Smooth muscle cell (in vitro differentiated cells): ENCODE results near the gene XNDC1N. TPM values are rescaled to one million over a fixed set of nuclear protein-coding genes. Genes with fewer than 3 reads are reported as not detected.
"Not testable (repeated sequence)": the region's sequence is repeated elsewhere in the genome, so short reads cannot be mapped to it uniquely, and the experiment has no call there.

Source experiments
- DNase-seq: peaks from one replicate; lab custom pipeline; 2025; ENCODE audit not compliant: unreplicated experiment; lab: John Stamatoyannopoulos, UW
- H2AFZ ChIP-seq: fragments of 200-600 bp; sonication (generic); 2 replicates; pipeline ENCODE4 v1.6.0; 2016; ENCODE audit warnings: antibody characterized with exemption, low read depth, mild to moderate bottlenecking
- H3F3A ChIP-seq: fragments of 200-600 bp; sonication (generic); 2 replicates; pipeline ENCODE4 v1.6.0; 2017; ENCODE audit warnings: antibody characterized with exemption, low read depth
- H3K27ac ChIP-seq: fragments of 200-600 bp; sonication (generic); 2 replicates; pipeline ENCODE4 v1.5.1; 2016; ENCODE audit warnings: low read depth, mild to moderate bottlenecking
- H3K27me3 ChIP-seq: fragments of 200-600 bp; sonication (generic); 2 replicates; pipeline ENCODE4 v1.6.1; 2016; ENCODE audit warnings: low read depth, mild to moderate bottlenecking
- H3K36me3 ChIP-seq: fragments of 200-600 bp; sonication (generic); 2 replicates; pipeline ENCODE4 v1.5.1; 2016; ENCODE audit warnings: low read depth
- H3K4me1 ChIP-seq: fragments of 200-600 bp; sonication (generic); 2 replicates; pipeline ENCODE4 v1.5.1; 2016; ENCODE audit warnings: low read depth
- H3K4me2 ChIP-seq: fragments of 200-600 bp; sonication (generic); 2 replicates; pipeline ENCODE4 v1.6.0; 2016; ENCODE audit warnings: mild to moderate bottlenecking
- H3K4me3 ChIP-seq: fragments of 200-600 bp; sonication (generic); 2 replicates; pipeline ENCODE4 v1.5.1; 2016; ENCODE audit warnings: mild to moderate bottlenecking
- H3K79me2 ChIP-seq: fragments of 200-600 bp; sonication (generic); 2 replicates; pipeline ENCODE4 v1.6.0; 2016; ENCODE audit warnings: low read depth, mild to moderate bottlenecking
- H3K9ac ChIP-seq: fragments of 200-600 bp; sonication (generic); 2 replicates; pipeline ENCODE4 v1.6.0; 2016; ENCODE audit warnings: low read depth
- H3K9me3 ChIP-seq: fragments of 200-600 bp; sonication (generic); replicated peaks from 2 replicates; pipeline ENCODE4 v1.5.1; 2016; ENCODE audit warnings: low read depth
- H4K20me1 ChIP-seq: fragments of 200-600 bp; sonication (generic); 2 replicates; pipeline ENCODE4 v1.6.0; 2016; ENCODE audit warnings: low read depth
- CTCF ChIP-seq: fragments of 200-600 bp; sonication (generic); IDR thresholded peaks from 2 replicates; pipeline ENCODE4 v1.5.1; 2017; ENCODE audit warnings: borderline replicate concordance, mild to moderate bottlenecking, antibody characterized with exemption; ENCODE audit not compliant: insufficient read depth, poor library complexity, severe bottlenecking
- WGBS: methylation state at CpG from one replicate; pipeline ENCODE4 v1.1.7; 2016; ENCODE audit warnings: low lambda C conversion rate; 5-methylcytosine and 5-hydroxymethylcytosine counted together
- polyA plus RNA-seq: library from polyadenylated mRNA; unstranded; fragments of >200 nt; fragmentation: Nextera tagmentation; extraction: Ambion mirVana; gene quantifications from 2 replicates; pipeline ENCODE4 v1.2.1, GENCODE V29; 2016
- total RNA-seq: library from RNA; depleted of rRNA; stranded (reverse); fragments of >200 nt; gene quantifications from 2 replicates; pipeline ENCODE4 v1.2.3, GENCODE V29; 2014

The XNDC1N gene
- total and polyA plus RNA-seq, 2 experiments from 2014 or later = 1.1 to 1.4 TPM

DNA sequence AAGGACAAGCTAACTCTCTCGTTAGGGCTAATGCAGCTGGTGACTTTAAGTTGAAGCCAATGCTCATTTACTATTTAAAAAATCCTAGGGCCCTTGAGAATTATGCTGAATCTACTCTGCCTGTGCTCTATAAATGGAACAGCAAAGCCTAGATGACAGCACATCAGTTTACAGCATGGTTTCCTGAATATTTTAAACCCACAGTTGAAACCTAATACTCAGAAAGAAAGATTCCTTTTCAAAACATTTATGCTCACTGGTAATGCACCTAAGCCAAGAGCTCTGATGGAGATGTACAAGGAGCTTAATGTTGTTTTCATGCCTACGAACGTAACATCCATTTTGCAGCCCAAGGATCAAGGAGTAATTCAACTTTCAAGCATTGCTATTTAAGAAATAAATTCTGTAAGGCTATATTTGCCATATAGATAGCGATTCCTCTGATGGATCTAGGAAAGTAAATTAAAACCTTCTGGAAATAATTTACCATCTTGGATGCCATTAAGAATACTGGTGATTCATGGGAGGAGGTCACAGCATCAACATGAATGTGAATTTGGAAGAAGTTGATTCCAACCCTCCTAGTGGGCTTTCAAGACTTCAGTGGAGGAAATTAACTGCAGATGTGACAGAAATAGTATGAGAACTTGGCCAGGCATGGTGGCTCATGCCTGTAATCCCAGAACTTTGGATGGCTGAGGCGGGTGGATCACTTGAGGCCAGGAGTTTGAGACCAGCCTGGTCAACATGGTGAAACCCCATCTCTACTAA is 14.5 kb downstream of the XNDC1N start:
- H3F3A ChIP-seq = no peaks in the 10 kb centered on the region
- H3K9me3 ChIP-seq = no peaks in the 10 kb centered on the region
- H3K27me3 ChIP-seq = no peaks in the 10 kb centered on the region
- H2AFZ ChIP-seq = no peak overlapping the region
- H3K36me3 ChIP-seq = no peaks in the 10 kb centered on the region
- 74% methylated on average over 5 of the region's 5 CpGs for WGBS
- no peaks in the 10 kb centered on the region for H3K4me1 ChIP-seq
- H3K9ac ChIP-seq = no peak overlapping the region
- no peak overlapping the region for H3K4me3 ChIP-seq
- DNase-seq = no peak
- H3K27ac ChIP-seq = no peak overlapping the region
- H4K20me1 ChIP-seq = no peaks in the 10 kb centered on the region
- no peak for TF ChIP-seq CTCF
- no peak overlapping the region for H3K4me2 ChIP-seq
- no peaks in the 10 kb centered on the region for H3K79me2 ChIP-seq

DNA sequence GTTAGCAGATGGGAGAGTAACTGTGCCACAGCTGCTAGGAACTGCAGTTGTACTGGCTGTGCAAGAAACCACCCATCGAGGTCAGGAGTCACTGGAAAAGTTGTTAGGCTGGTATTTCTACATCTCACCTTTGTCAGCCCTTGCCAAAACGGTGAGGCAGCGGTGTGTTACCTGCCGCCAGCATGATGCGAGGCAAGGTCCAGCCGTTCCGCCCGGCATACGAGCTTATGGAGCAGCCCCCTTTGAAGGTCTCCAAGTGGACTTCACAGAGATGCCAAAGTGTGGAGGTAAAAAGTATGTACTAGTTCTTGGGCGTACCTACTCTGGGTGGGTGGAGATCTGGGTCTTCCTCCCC is 16.4 kb downstream of the XNDC1N start:
- not testable (repeated sequence) for H3F3A ChIP-seq, H3K4me1 ChIP-seq, H3K27ac ChIP-seq, H2AFZ ChIP-seq, H3K9me3 ChIP-seq, H3K4me2 ChIP-seq, H3K27me3 ChIP-seq, DNase-seq, H3K4me3 ChIP-seq, H3K79me2 ChIP-seq, H3K36me3 ChIP-seq, H4K20me1 ChIP-seq, H3K9ac ChIP-seq
- WGBS = 83% methylated on average over 10 of the region's 10 CpGs

GRCh38 chr11:71911321-71911985 is 16.9 kb downstream of the XNDC1N start:
- H3K36me3 ChIP-seq, DNase-seq, H3K9me3 ChIP-seq, H3K4me1 ChIP-seq, H3K79me2 ChIP-seq, H3K4me3 ChIP-seq, H3K4me2 ChIP-seq, H4K20me1 ChIP-seq, H3K27ac ChIP-seq, H3F3A ChIP-seq, H3K27me3 ChIP-seq, H3K9ac ChIP-seq, H2AFZ ChIP-seq: not testable (repeated sequence)
- WGBS = 75% methylated on average over 10 of the region's 10 CpGs
- TF ChIP-seq CTCF = peak; percentile 17

GRCh38 chr11:71910775-71911174 is 17.6 kb downstream of the XNDC1N start:
- not testable (repeated sequence) for H2AFZ ChIP-seq, H3K27me3 ChIP-seq, H3K4me1 ChIP-seq, H4K20me1 ChIP-seq, H3K36me3 ChIP-seq, H3K4me3 ChIP-seq, DNase-seq, H3K9ac ChIP-seq, H3K79me2 ChIP-seq, H3K9me3 ChIP-seq, H3K27ac ChIP-seq, H3F3A ChIP-seq, H3K4me2 ChIP-seq
- 78% methylated on average over 5 of the region's 5 CpGs for WGBS
